ENCODE measurements around the gene YDJC. TPM values are rescaled to one million over a fixed set of nuclear protein-coding genes. Genes with fewer than 3 reads are reported as not detected.

YDJC gene
- total and polyA plus RNA-seq, 2 of the 4 experiments (the other 2 are of a cell fraction) = 8.1 to 23.6 TPM

GRCh38 chr22:21673534-21674321, 43.9 kb upstream of the YDJC start:
- H2BK120ac ChIP-seq (ENCODE audit: low read depth, low read length) = no peak overlapping the region
- no peak overlapping the region for H4K91ac ChIP-seq (ENCODE audit: insufficient read depth, low read depth, low read length)
- H2AFZ ChIP-seq (replicated peaks; ENCODE audit: low read length, poor library complexity) = no peak overlapping the region
- no peaks in the 10 kb centered on the region for H3K4me1 ChIP-seq (ENCODE audit: control insufficient read depth, insufficient read depth, low read length)
- H2BK20ac ChIP-seq (ENCODE audit: low read depth, low read length) = no peak overlapping the region
- no peak overlapping the region for H3K18ac ChIP-seq (ENCODE audit: low read depth, low read length)
- H3K79me1 ChIP-seq (ENCODE audit: low read depth in 1 of 2, low read length in 2 of 2) = peaks cover 20 to 28% of the 10 kb centered on the region in 2 experiments
- no peak overlapping the region for H2BK5ac ChIP-seq (ENCODE audit: low read depth, low read length, poor library complexity, severe bottlenecking)
- no peak for ATAC-seq (ENCODE audit: low read depth)
- intact Hi-C loops (cut with micrococcal nuclease) = no loop called here
- DNase-seq = no peak
- no peak overlapping the region for H3K9ac ChIP-seq (ENCODE audit: low read depth, low read length)
- peaks cover 4% of the 10 kb centered on the region for H3K9me1 ChIP-seq (ENCODE audit: insufficient read depth, low read length)
- no peak overlapping the region for H2BK15ac ChIP-seq (ENCODE audit: low read depth, low read length)
- no TSS peak for BruUV-seq (replicated peaks)
- H4K20me1 ChIP-seq (ENCODE audit: insufficient read depth, low read length) = no peaks in the 10 kb centered on the region; the same call in 1 of the 2 replicates
- H2AK9ac ChIP-seq (replicated peaks; ENCODE audit: low read depth, low read length, poor library complexity) = no peak overlapping the region
- TF ChIP-seq ELK1 (IDR thresholded peaks at IDR 0.05; ENCODE audit: borderline replicate concordance, low read depth, low read length) (no peak), CHD1 (IDR thresholded peaks at IDR 0.05; ENCODE audit: low read depth, low read length) (no peak), FOS (IDR thresholded peaks at IDR 0.05; ENCODE audit: low read depth, low read length) (no peak), RAD21 (IDR thresholded peaks at IDR 0.05; ENCODE audit: low read length) (no peak)
- TF ChIP-seq, protein P1, sequence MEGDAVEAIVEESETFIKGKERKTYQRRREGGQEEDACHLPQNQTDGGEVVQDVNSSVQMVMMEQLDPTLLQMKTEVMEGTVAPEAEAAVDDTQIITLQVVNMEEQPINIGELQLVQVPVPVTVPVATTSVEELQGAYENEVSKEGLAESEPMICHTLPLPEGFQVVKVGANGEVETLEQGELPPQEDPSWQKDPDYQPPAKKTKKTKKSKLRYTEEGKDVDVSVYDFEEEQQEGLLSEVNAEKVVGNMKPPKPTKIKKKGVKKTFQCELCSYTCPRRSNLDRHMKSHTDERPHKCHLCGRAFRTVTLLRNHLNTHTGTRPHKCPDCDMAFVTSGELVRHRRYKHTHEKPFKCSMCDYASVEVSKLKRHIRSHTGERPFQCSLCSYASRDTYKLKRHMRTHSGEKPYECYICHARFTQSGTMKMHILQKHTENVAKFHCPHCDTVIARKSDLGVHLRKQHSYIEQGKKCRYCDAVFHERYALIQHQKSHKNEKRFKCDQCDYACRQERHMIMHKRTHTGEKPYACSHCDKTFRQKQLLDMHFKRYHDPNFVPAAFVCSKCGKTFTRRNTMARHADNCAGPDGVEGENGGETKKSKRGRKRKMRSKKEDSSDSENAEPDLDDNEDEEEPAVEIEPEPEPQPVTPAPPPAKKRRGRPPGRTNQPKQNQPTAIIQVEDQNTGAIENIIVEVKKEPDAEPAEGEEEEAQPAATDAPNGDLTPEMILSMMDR (conservative IDR thresholded peaks at IDR 0.05; ENCODE audit: low read depth, low read length) = no peak
- H3K56ac ChIP-seq (ENCODE audit: extremely low read depth, insufficient read depth, low read length) = no peak overlapping the region
- no peak overlapping the region for H3K4me2 ChIP-seq (ENCODE audit: low read depth, low read length)
- H3K14ac ChIP-seq (replicated peaks; ENCODE audit: low read depth, low read length) = no peak overlapping the region
- H3K23ac ChIP-seq (ENCODE audit: low read depth, low read length) = no peak overlapping the region
- in situ Hi-C loops (cut with MboI; ENCODE audit: low sequenced_read_pairs) = no loop called here
- no peak overlapping the region for H2AK5ac ChIP-seq (ENCODE audit: low read depth, low read length)
- ChIA-PET POLR2A (ENCODE audit: unreplicated experiment) (no interaction called here), CTCF (no interaction called here)
- no peak overlapping the region for H4K8ac ChIP-seq (ENCODE audit: low read depth in 2 of 2, low read length in 2 of 2)
- H3K27me3 ChIP-seq (ENCODE audit: control insufficient read depth, insufficient read depth, low read length) = no peaks in the 10 kb centered on the region
- dilution Hi-C loops (cut with HindIII; ENCODE audit: low sequenced_read_pairs, unreplicated experiment) = no loop called here
- H3K27ac ChIP-seq (ENCODE audit: insufficient read depth, low read length) = no peak overlapping the region
- H3K4ac ChIP-seq (ENCODE audit: low read depth, low read length) = no peak overlapping the region
- H3K36me3 ChIP-seq (ENCODE audit: control insufficient read depth, insufficient read depth, low read length) = peaks cover 45% of the 10 kb centered on the region
- H3K4me3 ChIP-seq (ENCODE audit: insufficient read depth, low read depth, low read length) = no peak overlapping the region
- no peaks in the 10 kb centered on the region for H3K9me3 ChIP-seq (ENCODE audit: control insufficient read depth, insufficient read depth, low read length)
- no peak overlapping the region for H4K5ac ChIP-seq (ENCODE audit: low read depth, low read length)
- 90% methylated on average over 4 of the region's 12 CpGs; no CpG with 5 or more reads in 1 of the 2 experiments for WGBS, 2 experiments (ENCODE audit: extremely low coverage in 2 of 2, insufficient read length in 1 of 2)

Measured in IMR-90 (cell line).